HCT116 (cell line): ENCODE data around the gene SSH2. TPM values are rescaled to one million over a fixed set of nuclear protein-coding genes. Genes with fewer than 3 reads are reported as not detected.

Experiments
- ATAC-seq: fragments of 200-7000 bp; cut with Tn5 transposase; 2 replicates; pipeline ENCODE4 v1.9.1; 2020; ENCODE audit warnings: mild to moderate bottlenecking, moderate library complexity
- BruUV-seq: library from RNA; stranded (reverse); fragments of 400-500 nt; replicated peaks from 2 replicates; lab custom pipeline; 2021; lab: Mats Ljungman, UMichigan
- CTCF ChIA-PET: fragments of 300-600 bp; sonication (Branson Sonifier 250); formaldehyde crosslinking; loops from one replicate; lab custom pipeline; 2021; ENCODE audit warnings: antibody characterized with exemption; lab: Charles Lee
- POLR2A ChIA-PET: fragments of 300-600, 350-600 bp; sonication (Branson Sonifier 250); formaldehyde crosslinking; loops from one replicate; lab custom pipeline; 2021; ENCODE audit warnings: antibody characterized with exemption; lab: Charles Lee
- RAD21 ChIA-PET, 2 experiments: fragments of 300-600 bp; sonication (Branson Sonifier 250); formaldehyde crosslinking; loops; one replicate each; lab custom pipeline; 2023; ENCODE audit warnings: low total read pairs in 2 of 2; ENCODE audit not compliant: uncharacterized antibody in 2 of 2, unreplicated experiment in 2 of 2, low non-redundant PET in 1 of 2; lab: Charles Lee
- DNase-seq: peaks from one replicate; pipeline ENCODE4 v3.0.0-alpha.2; 2010; ENCODE audit warnings: low read depth, low spot score
- H2AFZ ChIP-seq: fragments of 200-600 bp; shearing (Covaris generic), sonication (generic); 2 replicates; pipeline ENCODE4 v1.6.1; 2017; ENCODE audit warnings: low read depth, mixed run types, mixed read lengths, antibody characterized with exemption, low read length; ENCODE audit not compliant: poor library complexity, severe bottlenecking
- H3K27ac ChIP-seq: 2 replicates; pipeline ENCODE4 v1.5.1; 2012; ENCODE audit warnings: low read depth, low read length
- H3K27me3 ChIP-seq: fragments of 200-600 bp; sonication (generic); 2 replicates; pipeline ENCODE4 v1.6.1; 2016; ENCODE audit warnings: mixed run types, low read length, mixed read lengths; ENCODE audit not compliant: insufficient read depth
- H3K36me3 ChIP-seq, 2 experiments: fragments of 200-500 bp in 1 of 2; fragments of 200-600 bp in 1 of 2; sonication (Bioruptor generic) in 1 of 2; sonication (generic) in 1 of 2; 2 replicates each; pipeline versions ENCODE4 v1.5.1 to v1.6.1; 2014 to 2016; ENCODE audit warnings: low read length in 2 of 2, inconsistent platforms in 1 of 2, mixed read lengths in 1 of 2, mixed run types in 1 of 2; ENCODE audit not compliant: insufficient read depth in 2 of 2, control insufficient read depth in 1 of 2
- H3K4me1 ChIP-seq, 2 experiments: fragments of 200-600 bp in 1 of 2; sonication (generic) in 1 of 2; 2 replicates each; pipeline versions ENCODE4 v1.5.1 to v1.6.1; 2012 to 2017; ENCODE audit warnings: low read length in 2 of 2, inconsistent platforms in 1 of 2, mild to moderate bottlenecking in 1 of 2, mixed read lengths in 1 of 2, mixed run types in 1 of 2, moderate library complexity in 1 of 2; ENCODE audit not compliant: insufficient read depth in 2 of 2, control insufficient read depth in 1 of 2
- H3K4me2 ChIP-seq: fragments of 200-600 bp; sonication (generic); 2 replicates; pipeline ENCODE4 v1.6.1; 2017; ENCODE audit warnings: mixed run types, low read length, mixed read lengths
- H3K4me3 ChIP-seq, 2 experiments: fragments of 200-600 bp in 1 of 2; sonication (generic) in 1 of 2; replicated peaks in 1 of 2; 2 replicates each; pipeline ENCODE4 v1.5.1; 2011 to 2016; ENCODE audit warnings: low read length in 2 of 2, control low read depth in 1 of 2, low read depth in 1 of 2, mild to moderate bottlenecking in 1 of 2, mixed read lengths in 1 of 2, mixed run types in 1 of 2
- H3K79me2 ChIP-seq: fragments of 200-600 bp; sonication (generic); 2 replicates; pipeline ENCODE4 v1.6.1; 2017; ENCODE audit warnings: mild to moderate bottlenecking, mixed run types, low read length, moderate library complexity, mixed read lengths; ENCODE audit not compliant: insufficient read depth
- H3K9ac ChIP-seq: fragments of 200-600 bp; sonication (generic); 2 replicates; pipeline ENCODE4 v1.6.1; 2016; ENCODE audit warnings: low read length, mixed read lengths
- H3K9me2 ChIP-seq: fragments of 200-600 bp; sonication (generic), shearing (Covaris generic); 2 replicates; pipeline ENCODE4 v1.6.1; 2017; ENCODE audit warnings: mixed run types, mild to moderate bottlenecking, moderate library complexity; ENCODE audit not compliant: insufficient read depth
- H3K9me3 ChIP-seq, 2 experiments: fragments of 200-500 bp in 1 of 2; fragments of 200-600 bp in 1 of 2; sonication (Bioruptor generic) in 1 of 2; sonication (generic) in 1 of 2; 2 replicates each; pipeline ENCODE4 v1.6.1; 2014 to 2017; ENCODE audit warnings: low read length in 2 of 2, mixed read lengths in 2 of 2, inconsistent platforms in 1 of 2, low read depth in 1 of 2, mild to moderate bottlenecking in 1 of 2, mixed run types in 1 of 2, moderate library complexity in 1 of 2; ENCODE audit not compliant: control insufficient read depth in 1 of 2, insufficient read depth in 1 of 2
- H4K20me1 ChIP-seq: fragments of 200-600 bp; sonication (generic), shearing (Covaris generic); 2 replicates; pipeline ENCODE4 v1.6.1; 2017; ENCODE audit warnings: mixed run types, mild to moderate bottlenecking, moderate library complexity; ENCODE audit not compliant: insufficient read depth
- ATF3 ChIP-seq: IDR thresholded peaks from 2 replicates; pipeline ENCODE4 v1.6.1; 2012
- CBX3 ChIP-seq: IDR thresholded peaks from 2 replicates; pipeline ENCODE4 v1.6.1; 2012; ENCODE audit warnings: low read depth
- CTCF ChIP-seq, 3 experiments: fragments of 200-600 bp in 1 of 3; sonication (generic) in 1 of 3; IDR thresholded peaks in 2 of 3; conservative IDR thresholded peaks in 1 of 3; 2 replicates each; pipeline ENCODE4 v1.5.1; 2012 to 2017; ENCODE audit warnings: low read depth in 2 of 3, low read length in 2 of 3, antibody characterized with exemption in 1 of 3, borderline replicate concordance in 1 of 3, control low read depth in 1 of 3, mild to moderate bottlenecking in 1 of 3, mixed read lengths in 1 of 3, mixed run types in 1 of 3, moderate library complexity in 1 of 3; ENCODE audit not compliant: insufficient read depth in 1 of 3
- REST ChIP-seq: IDR thresholded peaks from 2 replicates; pipeline ENCODE4 v1.6.1; 2012; ENCODE audit warnings: low read depth
- SP1 ChIP-seq: IDR thresholded peaks from 2 replicates; pipeline ENCODE4 v1.6.1; 2012; ENCODE audit warnings: low read depth
- ZBTB33 ChIP-seq: IDR thresholded peaks from 2 replicates; pipeline ENCODE4 v1.6.1; 2011; ENCODE audit warnings: mild to moderate bottlenecking, low read length, moderate library complexity; ENCODE audit not compliant: insufficient replicate concordance; ENCODE audit errors: extremely low read depth
- ZFX ChIP-seq: fragments of 450-650 bp; IDR thresholded peaks from 2 replicates; pipeline ENCODE4 v1.6.1; 2017
- ZNF274 ChIP-seq: fragments of 200-500 bp; sonication (Bioruptor generic); IDR thresholded peaks from 2 replicates; pipeline ENCODE4 v1.6.1; 2014; ENCODE audit warnings: mild to moderate bottlenecking, low read depth, low read length, inconsistent platforms
- intact Hi-C: fragments of 100-400 bp; cut with micrococcal nuclease; formaldehyde crosslinking; loops from 2 replicates; pipeline ENCODE4 v1.10.0; 2022
- total RNA-seq: library from RNA; stranded (reverse); gene quantifications from one replicate; pipeline ENCODE4 v1.2.1, GENCODE V29; 2021; ENCODE audit not compliant: unreplicated experiment

SSH2 gene
- total RNA-seq, 1 experiment from 2014 or later, result 17.0 TPM

GRCh38 chr17:29698019-29698777 is 231.8 kb downstream of the SSH2 start:
- Histone ChIP-seq H3K27ac (no peak overlapping the region), H4K20me1 (no peaks in the 10 kb centered on the region), H3K4me1 (no peaks in the 10 kb centered on the region), H3K4me2 (no peak overlapping the region), H2AFZ (no peak overlapping the region), H3K9me2 (no peaks in the 10 kb centered on the region), H3K36me3 (no peaks in the 10 kb centered on the region), H3K4me3 (no peak overlapping the region), H3K27me3 (no peaks in the 10 kb centered on the region), H3K9me3 (no peaks in the 10 kb centered on the region), H3K79me2 (no peaks in the 10 kb centered on the region), H3K9ac (no peak overlapping the region)
- intact Hi-C loops, result no loop called here
- DNase-seq (no peak), ATAC-seq (no peak)
- CTCF ChIA-PET, result no interaction called here
- TF ChIP-seq CTCF (IDR thresholded peaks at IDR 0.05 in 2 of 3, conservative IDR thresholded peaks at IDR 0.05 in 1 of 3; ENCODE audit: borderline replicate concordance in 1 of 3, insufficient read depth in 1 of 3, low read depth in 2 of 3, low read length in 2 of 3), result no peak
- no peak for TF ChIP-seq SP1
- TF ChIP-seq REST, result no peak
- TF ChIP-seq ZNF274, result no peak
- no peak for TF ChIP-seq CBX3
- TF ChIP-seq ZFX, result no peak
- TF ChIP-seq ZBTB33, result no peak
- no peak for TF ChIP-seq ATF3
- RAD21 ChIA-PET, result no interaction called here
- POLR2A ChIA-PET, result no interaction called here
- no TSS peak for BruUV-seq
